HepG2 (cell line): ENCODE data around the gene SMIM24. TPM values are rescaled to one million over a fixed set of nuclear protein-coding genes. Genes with fewer than 3 reads are reported as not detected.

Experiments used
- JDP2 ChIP-seq: sonication (generic); formaldehyde crosslinking; IDR thresholded peaks from 2 replicates; pipeline ENCODE4 v1.8.1; 2022; ENCODE audit warnings: missing genetic modification reagents, borderline replicate concordance
- KLF12 ChIP-seq: sonication (generic); formaldehyde crosslinking; IDR thresholded peaks from 2 replicates; pipeline ENCODE4 v1.4.0; 2020; ENCODE audit warnings: missing genetic modification reagents, borderline replicate concordance
- MTERF4 ChIP-seq: sonication (generic); formaldehyde crosslinking; IDR thresholded peaks from 2 replicates; pipeline ENCODE4 v1.8.0; 2023; ENCODE audit warnings: mild to moderate bottlenecking, missing genetic modification reagents
- PCBP1 ChIP-seq: fragments of 200-400 bp; formaldehyde crosslinking; IDR thresholded peaks from 2 replicates; pipeline ENCODE4 v1.6.1; 2017; ENCODE audit warnings: mild to moderate bottlenecking, low read depth, low read length, borderline replicate concordance
- RAD21 ChIP-seq: fragments of 450-650 bp; formaldehyde crosslinking; IDR thresholded peaks from 2 replicates; pipeline ENCODE4 v1.5.0; 2020; ENCODE audit warnings: mild to moderate bottlenecking
- RBFOX2 ChIP-seq: fragments of 200-400 bp; formaldehyde crosslinking; IDR thresholded peaks from 2 replicates; pipeline ENCODE4 v1.6.1; 2017; ENCODE audit warnings: low read depth, mild to moderate bottlenecking, low read length
- RFXAP ChIP-seq: sonication (generic); formaldehyde crosslinking; IDR thresholded peaks from 2 replicates; pipeline ENCODE4 v1.4.0; 2020; ENCODE audit warnings: missing genetic modification reagents, borderline replicate concordance
- SNAPC2 ChIP-seq: sonication (generic); formaldehyde crosslinking; IDR thresholded peaks from 2 replicates; pipeline ENCODE4 v1.8.1; 2022; ENCODE audit warnings: mild to moderate bottlenecking, missing genetic modification reagents
- ZFP36L2 ChIP-seq: sonication (generic); formaldehyde crosslinking; IDR thresholded peaks from 2 replicates; pipeline ENCODE4 v1.4.0; 2020; ENCODE audit warnings: missing genetic modification reagents
- ZFX ChIP-seq: sonication (generic); formaldehyde crosslinking; IDR thresholded peaks from 2 replicates; pipeline ENCODE4 v1.4.0; 2020; ENCODE audit warnings: mild to moderate bottlenecking, low read depth, missing genetic modification reagents, moderate library complexity
- ZNF451 ChIP-seq: sonication (generic); formaldehyde crosslinking; IDR thresholded peaks from 2 replicates; pipeline ENCODE4 v1.5.0; 2020; ENCODE audit warnings: mild to moderate bottlenecking, missing genetic modification reagents
- ZNF558 ChIP-seq: sonication (generic); formaldehyde crosslinking; IDR thresholded peaks from 2 replicates; pipeline ENCODE4 v1.9.0; 2022; ENCODE audit warnings: mild to moderate bottlenecking, missing genetic modification reagents, borderline replicate concordance
- ZNF709 ChIP-seq: sonication (generic); formaldehyde crosslinking; IDR thresholded peaks from 2 replicates; pipeline ENCODE4 v1.5.0; 2020; ENCODE audit warnings: mild to moderate bottlenecking, missing genetic modification reagents
- ZNF790 ChIP-seq: sonication (generic); formaldehyde crosslinking; IDR thresholded peaks from 2 replicates; pipeline ENCODE4 v1.8.0; 2022; ENCODE audit warnings: missing genetic modification reagents, mild to moderate bottlenecking, borderline replicate concordance
- polyA plus RNA-seq, 8 experiments: library from polyadenylated mRNA; depleted of rRNA in 3 of 8; stranded (reverse) in 7 of 8; unstranded in 1 of 8; fragments of >200 nt; fragmentation: Illumina TruSeq in 4 of 8; extraction: Trizol in 4 of 8; gene quantifications; 2 replicates each; pipeline versions ENCODE4 v1.2.1 to v1.2.3, GENCODE V29; 2011 to 2016; ENCODE audit warnings: low read depth in 4 of 8, missing spikeins in 1 of 8, mixed read lengths in 1 of 8; ENCODE audit not compliant: insufficient read depth in 1 of 8
- total RNA-seq, 5 experiments: library from RNA; depleted of rRNA; stranded (reverse); fragments of >200 nt; fragmentation: Illumina TruSeq; extraction: Trizol; gene quantifications; 2 replicates each; pipeline ENCODE4 v1.2.3, GENCODE V29; 2016; ENCODE audit warnings: low read depth in 1 of 5

SMIM24 gene
- total and polyA plus RNA-seq, 2 of the 13 experiments (the other 11 are each of a cell fraction or from before 2014, with no cell fraction given), result 11.2 to 70.6 TPM

GRCh38 chr19:3506384-3507340 is 26.3 kb upstream of the SMIM24 start (continued):
- TF ChIP-seq JDP2 (CRISPR knock-in tag) (no peak), ZFX (CRISPR knock-in tag) (0 out of 2 replicates have a peak, but pooled peaks have one; percentile 18), SNAPC2 (CRISPR knock-in tag) (no peak), MTERF4 (CRISPR knock-in tag) (0 out of 2 replicates have a peak, but pooled peaks have one; percentile 12), RBFOX2 (peak; percentile 74; the same call in 1 of the 2 replicates), ZNF709 (CRISPR knock-in tag) (peak; percentile 20; the same call in 1 of the 2 replicates), RAD21 (CRISPR knock-in tag) (0 out of 2 replicates have a peak, but pooled peaks have one; percentile 11), KLF12 (CRISPR knock-in tag) (0 out of 2 replicates have a peak, but pooled peaks have one; percentile 5), ZNF558 (CRISPR knock-in tag) (0 out of 2 replicates have a peak, but pooled peaks have one; percentile 19), ZFP36L2 (CRISPR knock-in tag) (no peak), PCBP1 (0 out of 2 replicates have a peak, but pooled peaks have one; percentile 70), ZNF790 (CRISPR knock-in tag) (peak; percentile 63; the same call in 1 of the 2 replicates), ZNF451 (0 out of 2 replicates have a peak, but pooled peaks have one; percentile 10), RFXAP (0 out of 2 replicates have a peak, but pooled peaks have one; percentile 0)
